Peyer's patch (tissue), 4 donors: Measurements from ENCODE around the gene PRKAR2A.

ENCODE experiments used
- CTCF ChIP-seq, 6 experiments: fragments of 450-650 bp in 4 of 6; fragments of 200-600 bp in 2 of 6; sonication (generic) in 1 of 6; IDR thresholded peaks; one replicate each; pipeline ENCODE4 v1.5.1; 2017 to 2019; ENCODE audit warnings: antibody characterized with exemption in 6 of 6, mild to moderate bottlenecking in 3 of 6, moderate library complexity in 1 of 6
- POLR2A ChIP-seq, 2 donors: fragments of 450-650 bp; IDR thresholded peaks; one replicate each; pipeline ENCODE4 v1.5.1; 2017; ENCODE audit warnings: antibody characterized with exemption in 2 of 2, mild to moderate bottlenecking in 2 of 2, moderate library complexity in 2 of 2

GRCh38 chr3:48748754-48749153 lies 98.9 kb downstream of the PRKAR2A start:
- TF ChIP-seq POLR2A (IDR thresholded peaks at IDR 0.05) (no peak), CTCF (IDR thresholded peaks at IDR 0.05) (no peak)
